K562 (cell line): ENCODE measurements around the gene KCNB1. TPM values are rescaled to one million over a fixed set of nuclear protein-coding genes. Genes with fewer than 3 reads are reported as not detected.

Experiments
- ATAC-seq: fragments of 200-7000 bp; cut with Tn5 transposase; 3 replicates; pipeline ENCODE4 v1.9.1; 2020; ENCODE audit warnings: moderate library complexity
- BruUV-seq: library from RNA; stranded (reverse); fragments of 400-500 nt; replicated peaks from 2 replicates; lab custom pipeline; 2021; lab: Mats Ljungman, UMichigan
- CTCF ChIA-PET: fragments of 300-600 bp; formaldehyde crosslinking; extraction: SDS; loops from one replicate; lab custom pipeline; 2021; ENCODE audit warnings: low intra/inter-chr PET ratio; lab: Yijun Ruan, JAX
- POLR2A ChIA-PET: fragments of 300-600, 350-650 bp; sonication (Branson Sonifier 250); formaldehyde crosslinking; extraction: SDS; loops from one replicate; lab custom pipeline; 2021; ENCODE audit warnings: antibody characterized with exemption, inconsistent platforms; lab: Yijun Ruan, JAX
- DNase-seq, 4 experiments: peaks; one replicate each; pipeline versions ENCODE4 v3.0.0 to v3.0.0-alpha.2; 2011 to 2018; ENCODE audit warnings: low spot score in 3 of 4, mixed read lengths in 3 of 4; ENCODE audit errors: extremely low read depth in 1 of 4
- FAIRE-seq: peaks from 2 replicates; lab custom pipeline; 2011; peaks lifted over from hg19 to GRCh38; lab: Jason Lieb, UNC
- H2AFZ ChIP-seq: 2 replicates; pipeline ENCODE4 v1.6.0; 2011; ENCODE audit warnings: low read depth, low read length, control low read depth, inconsistent platforms
- H3K27ac ChIP-seq: fragments of 200-600 bp; 3 replicates; pipeline ENCODE4 v1.8.0; 2011; ENCODE audit warnings: low read depth, mild to moderate bottlenecking, control low read depth, inconsistent platforms, low read length, moderate library complexity, mixed read lengths; ENCODE audit errors: extremely low read depth
- H3K27me3 ChIP-seq, 2 experiments: fragments of 300-600 bp in 1 of 2; 2 replicates in 1 of 2; 3 replicates in 1 of 2; pipeline versions ENCODE4 v1.6.0 to v1.8.0; 2011; ENCODE audit warnings: inconsistent platforms in 2 of 2, low read length in 2 of 2, mild to moderate bottlenecking in 1 of 2, mixed read lengths in 1 of 2, moderate library complexity in 1 of 2; ENCODE audit not compliant: control insufficient read depth in 2 of 2, insufficient read depth in 2 of 2
- H3K36me3 ChIP-seq: fragments of 300-600 bp; 3 replicates; pipeline ENCODE4 v1.8.0; 2011; ENCODE audit warnings: mild to moderate bottlenecking, low read length, inconsistent platforms; ENCODE audit not compliant: control insufficient read depth, insufficient read depth
- H3K4me1 ChIP-seq, 2 experiments: fragments of 200-600 bp in 1 of 2; replicated peaks in 1 of 2; 2 replicates in 1 of 2; 3 replicates in 1 of 2; pipeline versions ENCODE4 v1.5.1 to v1.8.0; 2011; ENCODE audit warnings: inconsistent platforms in 2 of 2, low read length in 2 of 2, mild to moderate bottlenecking in 1 of 2, mixed read lengths in 1 of 2, moderate library complexity in 1 of 2; ENCODE audit not compliant: control insufficient read depth in 2 of 2, insufficient read depth in 2 of 2
- H3K4me2 ChIP-seq: 2 replicates; pipeline ENCODE4 v1.6.1; 2011; ENCODE audit warnings: low read length, control low read depth, inconsistent platforms, mixed read lengths; ENCODE audit not compliant: insufficient read depth
- H3K4me3 ChIP-seq: fragments of 200-600 bp; sonication (generic), shearing (Covaris generic); 2 replicates; pipeline ENCODE4 v1.5.1; 2016; ENCODE audit warnings: control low read depth, inconsistent platforms
- H3K79me2 ChIP-seq: fragments of 200-600 bp; 3 replicates; pipeline ENCODE4 v1.8.0; 2011; ENCODE audit warnings: low read length, inconsistent platforms; ENCODE audit not compliant: control insufficient read depth, insufficient read depth
- H3K9ac ChIP-seq, 2 experiments: 2 replicates each; pipeline versions ENCODE4 v1.6.0 to v1.6.1; 2011; ENCODE audit warnings: low read depth in 2 of 2, low read length in 2 of 2, control low read depth in 1 of 2, inconsistent platforms in 1 of 2, mild to moderate bottlenecking in 1 of 2, mixed read lengths in 1 of 2; ENCODE audit not compliant: insufficient read depth in 1 of 2
- H3K9me1 ChIP-seq: one replicate; pipeline ENCODE4 v1.6.0; 2011; ENCODE audit warnings: inconsistent platforms, mild to moderate bottlenecking, low read length, moderate library complexity; ENCODE audit not compliant: control insufficient read depth, insufficient read depth
- H3K9me3 ChIP-seq: replicated peaks from 2 replicates; pipeline ENCODE4 v1.5.1; 2011; ENCODE audit warnings: low read depth, low read length, inconsistent platforms; ENCODE audit not compliant: control insufficient read depth, insufficient read depth
- H4K20me1 ChIP-seq: replicated peaks from 2 replicates; pipeline ENCODE4 v1.6.1; 2011; ENCODE audit warnings: low read length, inconsistent platforms, mixed read lengths; ENCODE audit not compliant: control insufficient read depth, insufficient read depth
- HDAC1 ChIP-seq, 2 experiments: fragments of 450-650 bp; IDR thresholded peaks; 2 replicates each; pipeline ENCODE4 v1.6.1; 2016 to 2017; ENCODE audit warnings: inconsistent platforms in 1 of 2, mild to moderate bottlenecking in 1 of 2, moderate library complexity in 1 of 2
- MLLT1 ChIP-seq, 2 experiments: fragments of 450-650 bp; IDR thresholded peaks; 2 replicates each; pipeline ENCODE4 v1.6.1; 2016
- PCBP2 ChIP-seq: fragments of 200-400 bp; formaldehyde crosslinking; IDR thresholded peaks from 2 replicates; pipeline ENCODE4 v1.6.1; 2018; ENCODE audit warnings: low read length, low read depth, mild to moderate bottlenecking, moderate library complexity; ENCODE audit not compliant: poor library complexity, severe bottlenecking
- PHB ChIP-seq: fragments of 250-450 bp; sonication (Bioruptor Pico); IDR thresholded peaks from 2 replicates; pipeline ENCODE4 v1.5.0; 2021
- TAF1 ChIP-seq: IDR thresholded peaks from 2 replicates; pipeline ENCODE4 v1.6.1; 2011; ENCODE audit warnings: mild to moderate bottlenecking, low read length, moderate library complexity; ENCODE audit not compliant: insufficient read depth, control insufficient read depth, severe bottlenecking; ENCODE audit errors: extremely low read depth
- TBL1XR1 ChIP-seq, 2 experiments: IDR thresholded peaks; 2 replicates each; pipeline ENCODE4 v1.6.1; 2012; ENCODE audit warnings: improper control_type of control experiment in 2 of 2, low read length in 2 of 2, mild to moderate bottlenecking in 1 of 2
- YY1 ChIP-seq, 3 experiments: IDR thresholded peaks; 2 replicates each; pipeline ENCODE4 v1.6.1; 2011; ENCODE audit warnings: low read length in 2 of 3, mild to moderate bottlenecking in 2 of 3, moderate library complexity in 2 of 3, borderline replicate concordance in 1 of 3, control low read depth in 1 of 3, low read depth in 1 of 3; ENCODE audit not compliant: insufficient read depth in 3 of 3, insufficient replicate concordance in 2 of 3, control insufficient read depth in 1 of 3, insufficient read length in 1 of 3; ENCODE audit errors: extremely low read depth in 1 of 3
- ZBTB17 ChIP-seq: fragments of 450-650 bp; formaldehyde crosslinking; IDR thresholded peaks from 2 replicates; pipeline ENCODE4 v1.4.0; 2020; ENCODE audit warnings: mild to moderate bottlenecking
- ZNF584 ChIP-seq: fragments of 200-800 bp; sonication (Bioruptor generic); IDR thresholded peaks from 2 replicates; pipeline ENCODE4 v1.6.1; 2016; ENCODE audit warnings: low read depth, mild to moderate bottlenecking, missing genetic modification characterization, missing compliant biosample characterization
- WGBS: fragments of 100-300 bp; shearing (Covaris generic); methylation state at CpG from one replicate; pipeline ENCODE4 v1.1.6; 2016; ENCODE audit warnings: low coverage, mixed read lengths; ENCODE audit not compliant: insufficient coverage; ENCODE audit errors: missing lambda C conversion rate; 5-methylcytosine and 5-hydroxymethylcytosine counted together
- in situ Hi-C: fragments of 300-500 bp; cut with MboI; formaldehyde crosslinking; loops from 4 replicates; pipeline ENCODE4 v1.15.0; 2018; ENCODE audit warnings: inconsistent platforms, mixed read lengths
- intact Hi-C: fragments of 100-400 bp; cut with micrococcal nuclease; formaldehyde crosslinking; loops from 2 replicates; pipeline ENCODE4 v1.14.2; 2022
- polyA plus RNA-seq, 8 experiments: library from polyadenylated mRNA; depleted of rRNA in 4 of 8; stranded (reverse) in 5 of 8; unstranded in 3 of 8; fragments of >200 nt; fragmentation: Nextera tagmentation in 2 of 8; fragmentation: Illumina TruSeq in 1 of 8; extraction: Ambion mirVana in 2 of 8; extraction: Trizol in 1 of 8; gene quantifications; 2 replicates each; pipeline versions ENCODE4 v1.2.1 to v1.2.3, GENCODE V29; 2011 to 2014; ENCODE audit warnings: inconsistent platforms in 1 of 8, missing spikeins in 1 of 8
- total RNA-seq, 7 experiments: library from RNA; depleted of rRNA in 6 of 7; stranded (reverse); fragments of >200 nt in 6 of 7; fragmentation: Illumina TruSeq in 2 of 7; extraction: Trizol in 2 of 7; gene quantifications; 2 replicates each; pipeline versions ENCODE4 v1.2.1 to v1.2.3, GENCODE V29; 2011 to 2021; ENCODE audit warnings: low replicate concordance in 1 of 7

The KCNB1 gene
- total and polyA plus RNA-seq, 9 of the 15 experiments (the other 6 are each of a cell fraction or from before 2014, with no cell fraction given) = 0.01 to 0.06 TPM; not detected in 7

- DNase-seq (no peak), FAIRE-seq (no peak), ATAC-seq (no peak)
- no peaks in the 10 kb centered on the region for H3K79me2 ChIP-seq
- CTCF ChIA-PET = no interaction called here
- no peak overlapping the region for H3K4me3 ChIP-seq
- 5% methylated on average over 4 of the region's 4 CpGs for WGBS
- H3K4me1 ChIP-seq = no peaks in the 10 kb centered on the region
- H3K9me3 ChIP-seq = no peaks in the 10 kb centered on the region
- H3K9ac ChIP-seq = no peak overlapping the region
- no peaks in the 10 kb centered on the region; the same call in 1 of the 2 replicates for H4K20me1 ChIP-seq
- no peaks in the 10 kb centered on the region for H3K36me3 ChIP-seq
- H3K27me3 ChIP-seq = peaks cover 27 to 41% of the 10 kb centered on the region in 2 experiments; a peak in 4 of 5 replicates
- in situ Hi-C loops (loop anchor here (25.0 kb wide), 1 partner anchor 539 kb away; no protein-coding TSS in a partner anchor), intact Hi-C loops (no loop called here)
- no peak overlapping the region for H3K27ac ChIP-seq
- TF ChIP-seq TAF1 (no peak), TBL1XR1 (IDR thresholded peaks at IDR 0.05; ENCODE audit: low read length in 2 of 2) (no peak), PCBP2 (no peak), ZNF584 (CRISPR knock-in tag) (no peak), MLLT1 (IDR thresholded peaks at IDR 0.05) (no peak), YY1 (IDR thresholded peaks at IDR 0.05; ENCODE audit: borderline replicate concordance in 1 of 3, control insufficient read depth in 1 of 3, extremely low read depth in 1 of 3, insufficient read depth in 3 of 3, insufficient read length in 1 of 3, insufficient replicate concordance in 2 of 3, low read depth in 1 of 3, low read length in 2 of 3) (no peak), ZBTB17 (CRISPR knock-in tag) (no peak), PHB (CRISPR knock-in tag) (no peak), HDAC1 (IDR thresholded peaks at IDR 0.05) (no peak)
- H3K4me2 ChIP-seq = no peak overlapping the region
- no TSS peak for BruUV-seq
- H3K9me1 ChIP-seq = no peaks in the 10 kb centered on the region
- POLR2A ChIA-PET = no interaction called here
- H2AFZ ChIP-seq = no peak overlapping the region
These were observed 133.9 kb downstream of the KCNB1 start for GRCh38 chr20:49348563-49348962.
